Effector CD8-positive, alpha-beta T cell (primary cell): ENCODE results near the gene KRTAP5-5.
A peak's percentile ranks its signal among the peaks of the same experiment; 100 is the strongest.
"Not testable (repeated sequence)": the region's sequence is repeated elsewhere in the genome, so short reads cannot be mapped to it uniquely, and the experiment has no call there.

Experiments used
- DNase-seq: peaks from one replicate; lab custom pipeline; 2025; lab: John Stamatoyannopoulos, UW

KRTAP5-5 gene

GRCh38 chr11:1642288-1643145 lies 12.9 kb downstream of the KRTAP5-5 start:
- DNase-seq, result no peak

- DNase-seq, result no peak
Observed at GRCh38 chr11:1643146-1643690, 13.6 kb downstream of the KRTAP5-5 start.

- no peak for DNase-seq
Observed at GRCh38 chr11:1644601-1645356, 15.2 kb downstream of the KRTAP5-5 start.

GRCh38 chr11:1645357-1645821 lies 15.8 kb downstream of the KRTAP5-5 start:
- no peak for DNase-seq

- not testable (repeated sequence) for DNase-seq
Observed at GRCh38 chr11:1646540-1646939, 17.0 kb downstream of the KRTAP5-5 start.

GRCh38 chr11:1647901-1648652 lies 18.5 kb downstream of the KRTAP5-5 start:
- no peak for DNase-seq

GRCh38 chr11:1648653-1649420 lies 19.3 kb downstream of the KRTAP5-5 start:
- DNase-seq, result no peak

GRCh38 chr11:1650034-1650917 lies 20.7 kb downstream of the KRTAP5-5 start:
- no peak for DNase-seq

GRCh38 chr11:1650918-1651262 lies 21.3 kb downstream of the KRTAP5-5 start:
- DNase-seq, result no peak

- no peak for DNase-seq
Observed at GRCh38 chr11:1651411-1651980, 21.9 kb downstream of the KRTAP5-5 start.

- DNase-seq, result no peak
Observed at GRCh38 chr11:1652026-1652425, 22.5 kb downstream of the KRTAP5-5 start.

- DNase-seq, result no peak
Observed at GRCh38 chr11:1652442-1652770, 22.8 kb downstream of the KRTAP5-5 start.

GRCh38 chr11:1652771-1653540 lies 23.4 kb downstream of the KRTAP5-5 start:
- peak; percentile 74 for DNase-seq

- no peak for DNase-seq
Observed at GRCh38 chr11:1653541-1654387, 24.2 kb downstream of the KRTAP5-5 start.

GRCh38 chr11:1654388-1655167 lies 25.0 kb downstream of the KRTAP5-5 start:
- no peak for DNase-seq

- no peak for DNase-seq
Observed at GRCh38 chr11:1655168-1656060, 25.8 kb downstream of the KRTAP5-5 start.
